T-cell (primary cell): ENCODE data around the gene SSRP1. TPM values are rescaled to one million over a fixed set of nuclear protein-coding genes. Genes with fewer than 3 reads are reported as not detected.
A peak's percentile ranks its signal among the peaks of the same experiment; 100 is the strongest.
"Not testable (repeated sequence)": the region's sequence is repeated elsewhere in the genome, so short reads cannot be mapped to it uniquely, and the experiment has no call there.

Source experiments
- ATAC-seq, 4 experiments: fragments of 200-7000 bp in 3 of 4; fragments of 150-1000 bp in 1 of 4; cut with Tn5 transposase; replicated peaks in 1 of 4; 1 replicate in 3 of 4; 2 replicates in 1 of 4; pipeline ENCODE4 v1.10.0; 2021; ENCODE audit warnings: moderate library complexity in 3 of 4, mild to moderate bottlenecking in 2 of 4, moderate number of reproducible peaks in 1 of 4
- CTCF ChIA-PET, 2 donors: fragments of 300-600 bp; sonication (Branson Sonifier 250); formaldehyde crosslinking; loops; one replicate each; lab custom pipeline; 2022; ENCODE audit warnings: antibody characterized with exemption in 2 of 2; lab: Charles Lee
- POLR2A ChIA-PET, 2 donors: fragments of 300-600 bp; sonication (Branson Sonifier 250); formaldehyde crosslinking; loops; one replicate each; lab custom pipeline; 2022; ENCODE audit warnings: antibody characterized with exemption in 2 of 2; lab: Charles Lee
- DNase-seq, 35 experiments: peaks; one replicate each; pipeline versions ENCODE4 v3.0.0 to v3.0.0-alpha.2; 2013 to 2023
- H3K27ac ChIP-seq: one replicate; pipeline ENCODE4 v1.5.1; 2013; ENCODE audit warnings: low read length
- H3K27me3 ChIP-seq, 2 experiments: replicated peaks in 1 of 2; 1 replicate in 1 of 2; 2 replicates in 1 of 2; pipeline versions ENCODE4 v1.6.1 to v1.7.0; 2013; ENCODE audit warnings: low read length in 1 of 2, mixed read lengths in 1 of 2; ENCODE audit not compliant: control insufficient read depth in 2 of 2, insufficient read depth in 2 of 2; ENCODE audit errors: extremely low read depth in 1 of 2
- H3K36me3 ChIP-seq, 2 donors: 1 replicate in 1 of 2; 2 replicates in 1 of 2; pipeline versions ENCODE4 v1.6.1 to v1.7.0; 2013; ENCODE audit warnings: low read length in 1 of 2; ENCODE audit not compliant: control insufficient read depth in 2 of 2, insufficient read depth in 1 of 2; ENCODE audit errors: extremely low read depth in 1 of 2
- H3K4me1 ChIP-seq, 2 experiments: 1 replicate in 1 of 2; 2 replicates in 1 of 2; pipeline versions ENCODE4 v1.6.1 to v1.7.0; 2013; ENCODE audit warnings: low read length in 2 of 2, mixed read lengths in 1 of 2; ENCODE audit not compliant: insufficient read depth in 2 of 2, control insufficient read depth in 1 of 2; ENCODE audit errors: extremely low read depth in 1 of 2
- H3K4me3 ChIP-seq, 2 donors: 1 replicate in 1 of 2; 2 replicates in 1 of 2; pipeline versions ENCODE4 v1.5.1 to v1.7.0; 2013; ENCODE audit warnings: mild to moderate bottlenecking in 2 of 2, low read length in 1 of 2, moderate library complexity in 1 of 2; ENCODE audit not compliant: control insufficient read depth in 1 of 2; ENCODE audit errors: extremely low read depth in 1 of 2
- H3K9me3 ChIP-seq: 2 replicates; pipeline ENCODE4 v1.7.0; 2013
- H3K27ac Mint-ChIP-seq, 2 donors: one replicate each; pipeline ENCODE4 v1.8.0; 2020 to 2021; ENCODE audit warnings: mild to moderate bottlenecking in 2 of 2, mixed read lengths in 2 of 2
- H3K27me3 Mint-ChIP-seq, 2 donors: one replicate each; pipeline ENCODE4 v1.8.0; 2021 to 2022; ENCODE audit warnings: mixed read lengths in 2 of 2
- H3K36me3 Mint-ChIP-seq: one replicate; pipeline ENCODE4 v1.8.0; 2021; ENCODE audit warnings: mixed read lengths
- H3K4me1 Mint-ChIP-seq, 3 donors: one replicate each; pipeline ENCODE4 v1.8.0; 2020 to 2022; ENCODE audit warnings: mixed read lengths in 3 of 3, mild to moderate bottlenecking in 1 of 3
- H3K4me3 Mint-ChIP-seq, 3 donors: one replicate each; pipeline ENCODE4 v1.8.0; 2020 to 2022; ENCODE audit warnings: mild to moderate bottlenecking in 3 of 3, mixed read lengths in 3 of 3, moderate library complexity in 3 of 3
- H3K9me3 Mint-ChIP-seq, 3 donors: one replicate each; pipeline ENCODE4 v1.8.0; 2020 to 2022; ENCODE audit warnings: mixed read lengths in 3 of 3
- WGBS: methylation state at CpG from one replicate; pipeline ENCODE4 v1.1.5; 2013; ENCODE audit warnings: missing lambda C conversion rate; ENCODE audit not compliant: insufficient coverage; 5-methylcytosine and 5-hydroxymethylcytosine counted together
- total RNA-seq, 35 experiments: library from RNA in 6 of 35; stranded (reverse) in 6 of 35; fragments of 120-200 nt in 1 of 35; gene quantifications; one replicate each; pipeline versions ENCODE4 v1.2.1 to v1.2.4 and lab custom pipeline; 2013 to 2026

The SSRP1 gene
- total RNA-seq, 5 donors from 2014 or later (not counting 1 experiment from before 2014, with no cell fraction given): 50.2 to 78.1 (median 75.7) TPM

DNA sequence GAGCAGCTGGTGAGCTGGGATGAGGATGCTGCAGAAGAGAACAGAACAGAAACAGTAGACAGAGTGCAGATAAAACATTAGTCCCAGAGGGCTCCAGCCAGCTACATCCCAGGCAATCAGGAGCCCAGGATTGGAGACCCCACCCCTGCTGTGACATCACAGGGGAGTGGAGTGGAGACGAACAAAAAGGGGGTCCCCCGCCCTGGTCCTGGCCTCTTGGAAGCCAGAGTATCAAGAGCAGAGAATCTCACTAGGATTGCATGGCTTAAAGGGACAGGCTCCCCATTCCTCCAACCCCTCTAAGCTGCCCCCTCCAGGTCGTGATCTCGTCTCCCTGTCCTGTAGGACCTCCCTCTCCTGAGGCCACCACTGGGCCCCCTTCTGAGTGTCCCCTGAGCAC is 2.5 kb upstream of the SSRP1 start, which contains the start of gene P2RX3:
P2RX3 (plus strand) TSS at position 211 of the 400 bp plus-strand sequence. CDS start 199 bp downstream, outside the sequence.
- ATAC-seq (no peak), DNase-seq (no peak)
- H3K9me3 Mint-ChIP-seq: no peaks in the 10 kb centered on the region
- H3K36me3 Mint-ChIP-seq: peaks cover 11% of the 10 kb centered on the region
- peak within 1 kb of the TSS; percentile 36 to 55 for H3K27ac Mint-ChIP-seq
- H3K4me3 ChIP-seq: no peak within 1 kb of the TSS
- peaks cover 9 to 24% of the 10 kb centered on the region in 2 experiments for H3K4me1 ChIP-seq
- no peak within 1 kb of the TSS for H3K4me3 Mint-ChIP-seq
- ChIA-PET CTCF (interaction anchor here (0.5 to 1.1 kb wide), 3 partner anchors 13 to 155 kb away, joined by 3 to 5 read pairs (median 3); no protein-coding TSS in a partner anchor), POLR2A (interaction anchor here in 1 of 2 donors (0.7 kb wide), 1 partner anchor 1820 kb away, joined by 3 read pairs; no protein-coding TSS in a partner anchor)
- H3K36me3 ChIP-seq: peaks cover 0 to under 1% of the 10 kb centered on the region in 2 donors
- H3K9me3 ChIP-seq: no peaks in the 10 kb centered on the region
- WGBS: 57% methylated on average over 3 of the region's 4 CpGs
- H3K27ac ChIP-seq: no peak within 1 kb of the TSS
- no peaks in the 10 kb centered on the region for H3K27me3 Mint-ChIP-seq
- peaks cover 0 to 6% of the 10 kb centered on the region in 2 experiments for H3K27me3 ChIP-seq
- peaks cover 28 to 31% (median 30%) of the 10 kb centered on the region in 3 donors for H3K4me1 Mint-ChIP-seq

DNA sequence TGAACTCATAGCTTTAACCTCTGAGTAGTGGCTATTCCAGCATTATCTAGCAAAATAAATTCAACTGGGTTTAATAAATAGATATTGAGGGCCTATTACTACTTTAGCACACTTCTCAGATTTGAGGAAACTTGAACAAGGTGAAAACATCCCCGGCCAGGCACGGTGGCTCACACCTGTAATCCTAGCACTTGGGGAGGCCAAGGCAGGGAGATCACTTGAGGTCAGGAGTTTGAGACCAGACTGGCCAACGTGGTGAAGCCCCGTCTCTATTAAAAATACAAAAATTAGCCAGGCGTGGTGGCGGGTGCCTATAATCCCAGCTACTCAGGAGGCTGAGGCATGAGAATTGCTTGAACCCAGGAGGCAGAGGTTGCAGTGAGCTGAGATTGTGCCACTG is 1.2 kb upstream of the SSRP1 start:
- Histone ChIP-seq H3K36me3 (peaks cover 6 to 13% of the 10 kb centered on the region in 2 donors), H3K4me1 (peaks cover 9 to 24% of the 10 kb centered on the region in 2 experiments), H3K4me3 (peak overlapping the region in 1 of 2 donors; percentile 44), H3K27ac (peak overlapping the region; percentile 87)
- not testable (repeated sequence) for H3K27me3 ChIP-seq, H3K9me3 Mint-ChIP-seq, H3K9me3 ChIP-seq, ATAC-seq, DNase-seq, H3K27me3 Mint-ChIP-seq
- peaks cover 29 to 33% (median 30%) of the 10 kb centered on the region in 3 donors for H3K4me1 Mint-ChIP-seq
- no CpG with 5 or more reads among the region's 6 CpGs for WGBS
- ChIA-PET POLR2A (interaction anchor here (0.6 to 2.3 kb wide), 4 partner anchors 11 to 1135 kb away, joined by 3 to 10 read pairs (median 4); partner anchors contain the start of gene TNKS1BP1 (in 1 of the 2)), CTCF (interaction anchor here (1.0 to 2.6 kb wide), 3 partner anchors 9 to 308 kb away, joined by 3 to 15 read pairs (median 4); no protein-coding TSS in a partner anchor)
- peak overlapping the region; percentile 82 to 91 (median 88) for H3K4me3 Mint-ChIP-seq
- H3K36me3 Mint-ChIP-seq: peaks cover 21% of the 10 kb centered on the region
- peak overlapping the region; percentile 98 to 99 for H3K27ac Mint-ChIP-seq

DNA sequence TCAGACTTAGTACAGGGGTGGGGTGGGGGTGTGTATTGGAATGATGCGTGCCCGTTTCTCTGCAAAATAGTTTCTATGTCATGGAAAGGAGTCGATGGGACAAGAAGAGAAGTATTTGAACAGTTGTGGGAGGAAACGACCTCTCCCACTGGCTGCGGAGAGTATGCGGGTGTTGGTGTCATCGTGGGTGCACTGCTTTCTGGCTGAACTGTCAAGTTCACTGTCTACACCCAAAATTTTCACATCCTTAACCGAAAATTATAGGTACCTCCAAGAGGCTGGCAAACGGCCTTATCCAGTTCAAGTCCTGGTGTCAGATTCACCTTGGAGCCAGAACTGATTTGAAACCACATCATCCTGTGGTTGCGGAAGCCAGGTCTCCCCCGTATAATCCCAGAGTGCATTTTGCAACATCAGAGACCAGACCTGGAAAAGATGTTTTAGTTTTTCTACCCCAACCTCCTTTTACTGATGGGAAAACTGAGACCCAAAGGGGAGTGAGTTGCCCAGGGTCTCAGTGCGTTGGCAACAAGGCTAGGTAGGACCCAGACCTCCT is 497 bp upstream of the SSRP1 start:
- Histone ChIP-seq H3K4me1 (peaks cover 9 to 24% of the 10 kb centered on the region in 2 experiments), H3K9me3 (no peaks in the 10 kb centered on the region), H3K4me3 (peak overlapping the region; percentile 44 to 73), H3K36me3 (peaks cover 6 to 20% of the 10 kb centered on the region in 2 donors), H3K27me3 (peaks cover 0 to 6% of the 10 kb centered on the region in 2 experiments), H3K27ac (peak overlapping the region; percentile 87)
- Mint-ChIP-seq H3K27ac (peak overlapping the region; percentile 98 to 99), H3K36me3 (peaks cover 28% of the 10 kb centered on the region), H3K27me3 (no peaks in the 10 kb centered on the region), H3K9me3 (no peaks in the 10 kb centered on the region), H3K4me3 (peak overlapping the region; percentile 82 to 91 (median 88)), H3K4me1 (peaks cover 29 to 33% (median 30%) of the 10 kb centered on the region in 3 donors)
- ChIA-PET POLR2A (interaction anchor here (0.5 to 2.3 kb wide), 4 partner anchors 8 to 367 kb away, joined by 3 to 10 read pairs (median 6); partner anchors contain the start of gene TNKS1BP1 (in 1 of the 2)), CTCF (interaction anchor here (0.6 to 2.6 kb wide), 8 partner anchors 10 to 308 kb away, joined by 3 to 19 read pairs (median 4); partner anchors contain the start of genes TNKS1BP1 (in 1 of the 2) and UBE2L6 (in 1 of the 2))
- ATAC-seq (peak; percentile 2 to 39 (median 8)), DNase-seq (peak in 8 of 35 experiments; percentile 12 to 36 (median 20))
- WGBS: 16% methylated on average over 3 of the region's 12 CpGs

- no peaks in the 10 kb centered on the region for H3K27me3 Mint-ChIP-seq
- H3K27ac Mint-ChIP-seq: peak overlapping the region; percentile 92 to 93
- H3K9me3 Mint-ChIP-seq: no peaks in the 10 kb centered on the region
- ChIA-PET POLR2A (interaction anchor here in 1 of 2 donors (2.3 kb wide), 1 partner anchor 10 kb away, joined by 10 read pairs; the partner anchor contains the start of gene TNKS1BP1), CTCF (interaction anchor here (0.5 to 2.6 kb wide), 7 partner anchors 10 to 233 kb away, joined by 3 to 19 read pairs (median 5); partner anchors contain the start of genes TNKS1BP1 (in 1 of the 2) and UBE2L6 (in 1 of the 2))
- 2% methylated on average over 7 of the region's 7 CpGs for WGBS
- Histone ChIP-seq H3K4me3 (peak overlapping the region; percentile 62 to 73), H3K27ac (peak overlapping the region; percentile 87), H3K4me1 (peaks cover 9 to 24% of the 10 kb centered on the region in 2 experiments), H3K36me3 (peaks cover 6 to 32% of the 10 kb centered on the region in 2 donors), H3K9me3 (no peaks in the 10 kb centered on the region), H3K27me3 (peaks cover 0 to under 1% of the 10 kb centered on the region in 2 experiments)
- H3K36me3 Mint-ChIP-seq: peaks cover 40% of the 10 kb centered on the region
- ATAC-seq: no peak
- H3K4me3 Mint-ChIP-seq: peak overlapping the region; percentile 82 to 91 (median 88)
- peaks cover 29 to 35% (median 30%) of the 10 kb centered on the region in 3 donors for H3K4me1 Mint-ChIP-seq
- DNase-seq: no peak
Measured at GRCh38 chr11:57335023-57335342, 709 bp downstream of the SSRP1 start.

GRCh38 chr11:57332694-57333440 is 2.8 kb downstream of the SSRP1 start:
- WGBS: 99% methylated on average over 10 of the region's 11 CpGs
- Histone ChIP-seq H3K4me1 (peaks cover 9 to 24% of the 10 kb centered on the region in 2 experiments), H3K9me3 (no peaks in the 10 kb centered on the region), H3K27me3 (no peaks in the 10 kb centered on the region), H3K27ac (no peak overlapping the region), H3K36me3 (peaks cover 10 to 53% of the 10 kb centered on the region in 2 donors), H3K4me3 (no peak overlapping the region)
- ChIA-PET POLR2A (no interaction called here), CTCF (no interaction called here)
- H3K27ac Mint-ChIP-seq: no peak overlapping the region
- DNase-seq (no peak), ATAC-seq (no peak)
- peaks cover 56% of the 10 kb centered on the region for H3K36me3 Mint-ChIP-seq
- no peaks in the 10 kb centered on the region for H3K9me3 Mint-ChIP-seq
- H3K4me1 Mint-ChIP-seq: peaks cover 29 to 38% (median 36%) of the 10 kb centered on the region in 3 donors
- H3K4me3 Mint-ChIP-seq: no peak overlapping the region
- no peaks in the 10 kb centered on the region for H3K27me3 Mint-ChIP-seq
